EL (cell line): ENCODE data around the gene ING2.
"Not testable (repeated sequence)": the region's sequence is repeated elsewhere in the genome, so short reads cannot be mapped to it uniquely, and the experiment has no call there.

Experiments
- DNase-seq: peaks from one replicate; pipeline ENCODE4 v3.0.0-alpha.2; 2016

Gene ING2

GRCh38 chr4:183550345-183551093 is 45.7 kb downstream of the ING2 start:
- DNase-seq, result no peak

GRCh38 chr4:183552274-183553146 is 47.7 kb downstream of the ING2 start:
- DNase-seq, result no peak

- DNase-seq, result not testable (repeated sequence)
Observed at GRCh38 chr4:183553147-183553478, 48.3 kb downstream of the ING2 start.

GRCh38 chr4:183553601-183554345 is 48.9 kb downstream of the ING2 start:
- DNase-seq, result no peak

GRCh38 chr4:183554346-183554686 is 49.5 kb downstream of the ING2 start:
- no peak for DNase-seq

- no peak for DNase-seq
Observed at GRCh38 chr4:183554878-183555585, 50.2 kb downstream of the ING2 start.

- no peak for DNase-seq
Observed at GRCh38 chr4:183556947-183557346, 52.1 kb downstream of the ING2 start.

- DNase-seq, result no peak
Observed at GRCh38 chr4:183557611-183558010, 52.8 kb downstream of the ING2 start.

GRCh38 chr4:183558873-183559272 is 54.0 kb downstream of the ING2 start:
- DNase-seq, result no peak

GRCh38 chr4:183561905-183562304 is 57.0 kb downstream of the ING2 start:
- DNase-seq, result no peak
